Central memory CD4-positive, alpha-beta T cell (primary cell): ENCODE results near the gene GPR55.

Source experiments
- DNase-seq: peaks from one replicate; pipeline ENCODE4 v3.0.0; 2022

Gene GPR55

DNA sequence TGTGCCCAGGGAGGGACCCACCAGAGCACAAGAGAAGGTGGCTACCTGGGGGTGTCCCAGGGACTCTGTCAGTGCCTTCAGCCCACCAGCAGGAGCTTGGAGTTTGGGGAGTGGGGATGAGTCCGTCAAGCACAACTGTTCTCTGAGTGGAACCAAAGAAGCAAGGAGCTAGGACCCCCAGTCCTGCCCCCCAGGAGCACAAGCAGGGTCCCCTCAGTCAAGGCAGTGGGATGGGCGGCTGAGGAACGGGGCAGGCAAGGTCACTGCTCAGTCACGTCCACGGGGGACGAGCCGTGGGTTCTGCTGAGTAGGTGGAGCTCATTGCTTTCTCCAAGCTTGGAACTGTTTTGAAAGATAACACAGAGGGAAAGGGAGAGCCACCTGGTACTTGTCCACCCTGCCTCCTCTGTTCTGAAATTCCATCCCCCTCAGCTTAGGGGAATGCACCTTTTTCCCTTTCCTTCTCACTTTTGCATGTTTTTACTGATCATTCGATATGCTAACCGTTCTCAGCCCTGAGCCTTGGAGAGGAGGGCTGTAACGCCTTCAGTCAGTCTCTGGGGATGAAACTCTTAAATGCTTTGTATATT lies 46.3 kb downstream of the GPR55 start:
- no peak for DNase-seq

DNA sequence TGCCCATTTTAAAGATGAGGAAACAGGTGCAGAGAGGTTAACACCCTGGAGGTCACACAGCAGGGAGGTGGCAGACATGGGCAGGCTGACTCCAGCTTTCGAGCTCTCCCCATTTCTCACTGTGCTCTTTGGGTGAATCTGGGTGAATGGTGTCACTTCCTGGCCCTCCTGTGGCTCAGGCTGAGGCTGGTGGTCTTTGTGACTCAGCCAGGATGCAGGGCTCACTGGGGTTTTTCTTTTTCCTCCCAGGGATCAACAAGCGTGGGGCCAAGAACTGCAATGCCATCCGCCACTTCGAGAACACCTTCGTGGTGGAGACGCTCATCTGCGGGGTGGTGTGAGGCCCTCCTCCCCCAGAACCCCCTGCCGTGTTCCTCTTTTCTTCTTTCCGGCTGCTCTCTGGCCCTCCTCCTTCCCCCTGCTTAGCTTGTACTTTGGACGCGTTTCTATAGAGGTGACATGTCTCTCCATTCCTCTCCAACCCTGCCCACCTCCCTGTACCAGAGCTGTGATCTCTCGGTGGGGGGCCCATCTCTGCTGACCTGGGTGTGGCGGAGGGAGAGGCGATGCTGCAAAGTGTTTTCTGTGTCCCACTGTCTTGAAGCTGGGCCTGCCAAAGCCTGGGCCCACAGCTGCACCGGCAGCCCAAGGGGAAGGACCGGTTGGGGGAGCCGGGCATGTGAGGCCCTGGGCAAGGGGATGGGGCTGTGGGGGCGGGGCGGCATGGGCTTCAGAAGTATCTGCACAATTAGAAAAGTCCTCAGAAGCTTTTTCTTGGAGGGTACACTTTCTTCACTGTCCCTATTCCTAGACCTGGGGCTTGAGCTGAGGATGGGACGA lies 47.1 kb downstream of the GPR55 start:
- no peak for DNase-seq

DNA sequence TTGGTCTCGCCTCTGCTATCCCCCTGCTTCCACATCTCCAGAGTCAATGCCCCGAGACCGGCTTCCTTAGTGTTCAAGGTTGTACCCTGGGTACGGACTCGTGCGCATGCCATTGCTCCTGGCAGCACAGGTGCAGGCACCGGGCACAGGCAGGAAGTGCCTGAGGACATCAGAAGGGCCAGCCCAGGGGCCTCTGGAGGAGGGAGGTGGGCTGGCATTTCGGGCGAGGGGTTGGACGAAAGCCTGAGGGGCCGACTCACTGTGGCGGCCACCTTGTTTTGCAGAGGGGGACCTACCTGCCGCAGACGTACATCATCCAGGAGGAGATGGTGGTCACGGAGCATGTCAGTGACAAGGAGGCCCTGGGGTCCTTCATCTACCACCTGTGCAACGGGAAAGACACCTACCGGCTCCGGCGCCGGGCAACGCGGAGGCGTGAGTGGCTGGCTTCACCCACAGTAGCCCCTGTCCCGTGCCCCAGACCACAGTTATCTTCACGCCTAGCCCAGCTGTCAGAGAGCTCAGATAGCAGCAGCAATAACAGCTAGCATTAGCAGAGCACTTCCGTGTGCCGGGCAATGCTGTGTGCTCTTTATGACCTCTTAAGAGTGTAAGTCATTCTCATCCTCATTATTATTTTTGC lies 47.8 kb downstream of the GPR55 start:
- DNase-seq, result no peak

DNA sequence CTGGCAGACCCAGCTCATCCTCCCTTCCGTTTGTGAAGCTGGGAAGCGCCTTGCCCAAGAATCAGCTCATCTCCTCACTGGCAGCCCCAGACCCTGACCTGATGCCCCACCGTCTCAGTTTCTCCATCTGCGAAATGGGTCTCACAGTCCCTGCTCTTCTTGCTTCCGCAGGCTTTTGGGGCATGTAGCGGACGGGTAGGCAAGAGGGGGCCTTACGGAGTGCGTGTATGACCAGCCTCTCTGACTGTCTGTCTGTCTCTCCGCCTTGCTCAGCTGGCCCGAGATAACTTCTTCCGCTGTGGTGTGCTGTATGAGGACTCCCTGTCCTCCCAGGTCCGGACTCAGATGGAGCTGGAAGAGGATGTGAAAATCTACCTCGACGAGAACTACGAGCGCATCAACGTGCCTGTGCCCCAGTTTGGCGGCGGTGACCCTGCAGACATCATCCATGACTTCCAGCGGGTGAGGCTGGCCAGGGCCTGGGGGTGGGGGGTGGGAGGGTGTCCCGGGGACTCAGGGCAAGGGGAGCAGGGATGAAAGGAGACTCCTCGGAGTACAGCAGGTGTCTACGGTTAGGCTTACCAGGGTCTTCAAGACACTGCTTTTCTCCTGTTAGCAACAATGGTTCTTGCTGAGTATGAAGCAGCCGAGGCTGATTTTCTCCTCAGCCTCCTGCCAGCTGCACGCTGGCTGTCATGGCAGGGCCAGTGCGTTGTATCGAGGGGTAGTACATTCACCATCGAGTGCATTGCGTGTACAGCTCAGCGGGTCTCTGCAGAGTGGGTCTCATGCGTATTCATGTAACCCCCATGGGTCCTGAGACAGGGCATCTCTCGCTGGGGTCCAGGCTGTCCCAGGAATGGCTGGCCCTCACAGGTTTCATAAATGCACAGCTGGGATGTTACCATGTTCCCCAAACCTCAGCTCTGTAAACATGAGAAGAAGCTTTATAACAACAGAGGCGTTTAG lies 49.4 kb downstream of the GPR55 start:
- DNase-seq, result no peak

DNA sequence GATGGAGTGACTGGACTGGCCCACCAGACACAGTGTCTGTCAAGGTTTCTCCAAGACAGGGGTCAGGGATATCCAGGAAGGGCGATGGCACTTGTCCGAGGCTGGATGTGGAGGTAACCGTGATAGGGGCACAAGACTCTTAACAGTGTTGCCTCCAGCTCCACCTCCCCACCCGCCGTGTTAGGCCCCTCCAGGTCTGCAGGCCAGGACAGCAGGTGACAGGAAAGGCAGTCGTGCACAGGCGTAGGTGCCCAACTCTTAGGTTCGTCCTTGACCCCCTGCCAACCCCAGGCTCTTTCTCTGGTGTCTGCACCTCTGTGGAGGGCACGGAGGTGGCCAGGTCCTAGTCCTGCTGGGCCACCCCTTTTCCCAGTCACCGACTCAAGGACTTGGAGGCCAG lies 50.2 kb downstream of the GPR55 start:
- no peak for DNase-seq

DNA sequence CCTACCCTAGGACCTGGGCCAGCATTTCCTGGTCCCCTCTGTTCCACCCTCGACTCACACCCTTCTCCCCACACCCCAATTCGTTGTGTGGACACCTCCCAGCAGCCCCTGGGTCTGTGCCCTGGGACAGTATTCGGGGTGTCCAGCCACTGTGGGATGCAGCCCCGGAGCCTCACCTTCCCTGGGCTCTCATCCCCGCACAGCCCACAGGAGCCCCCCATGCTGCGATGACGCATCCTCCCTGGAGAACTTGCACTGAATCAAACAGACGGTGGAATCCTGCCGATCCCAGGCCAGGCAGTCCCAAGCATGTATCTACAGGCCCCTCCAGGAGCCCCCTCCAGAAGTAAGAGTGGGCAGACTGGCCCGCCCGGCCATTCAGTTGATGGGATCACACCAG lies 50.6 kb downstream of the GPR55 start:
- no peak for DNase-seq

DNA sequence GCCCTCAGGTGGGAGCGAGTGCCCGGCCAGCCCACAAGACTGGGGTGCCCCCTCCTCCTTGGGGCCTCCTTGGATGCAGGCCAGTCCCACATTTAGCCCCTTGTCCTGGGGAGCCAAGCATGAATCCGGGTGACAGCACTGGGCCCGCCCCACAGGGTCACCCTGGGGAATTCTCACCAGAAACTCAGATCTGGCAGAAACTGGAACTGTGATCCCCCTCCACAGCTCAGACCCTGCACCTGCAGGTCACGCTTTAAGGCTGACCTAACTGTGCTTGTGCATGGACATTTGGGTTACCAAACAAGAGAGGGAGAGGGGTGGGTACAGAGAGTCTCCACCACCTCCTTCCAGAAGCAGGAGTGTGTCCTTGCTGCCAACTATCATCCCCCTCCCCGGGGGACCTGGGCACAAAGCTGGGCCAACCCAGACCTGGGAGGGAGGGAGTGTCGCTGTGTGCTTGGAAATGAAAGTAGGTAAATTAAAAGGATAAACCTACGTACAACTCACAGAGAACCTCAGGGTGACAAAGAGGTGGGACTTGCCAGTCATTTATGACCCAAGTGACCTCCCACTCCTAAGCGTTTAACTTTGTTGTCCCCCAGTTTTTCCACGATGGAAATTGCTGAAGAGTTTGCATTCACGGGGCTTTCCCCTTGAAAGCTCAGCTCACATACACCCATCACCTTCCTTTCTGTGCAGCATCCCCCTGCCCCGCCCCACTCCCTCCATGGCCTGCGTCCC lies 51.2 kb downstream of the GPR55 start:
- no peak for DNase-seq

DNA sequence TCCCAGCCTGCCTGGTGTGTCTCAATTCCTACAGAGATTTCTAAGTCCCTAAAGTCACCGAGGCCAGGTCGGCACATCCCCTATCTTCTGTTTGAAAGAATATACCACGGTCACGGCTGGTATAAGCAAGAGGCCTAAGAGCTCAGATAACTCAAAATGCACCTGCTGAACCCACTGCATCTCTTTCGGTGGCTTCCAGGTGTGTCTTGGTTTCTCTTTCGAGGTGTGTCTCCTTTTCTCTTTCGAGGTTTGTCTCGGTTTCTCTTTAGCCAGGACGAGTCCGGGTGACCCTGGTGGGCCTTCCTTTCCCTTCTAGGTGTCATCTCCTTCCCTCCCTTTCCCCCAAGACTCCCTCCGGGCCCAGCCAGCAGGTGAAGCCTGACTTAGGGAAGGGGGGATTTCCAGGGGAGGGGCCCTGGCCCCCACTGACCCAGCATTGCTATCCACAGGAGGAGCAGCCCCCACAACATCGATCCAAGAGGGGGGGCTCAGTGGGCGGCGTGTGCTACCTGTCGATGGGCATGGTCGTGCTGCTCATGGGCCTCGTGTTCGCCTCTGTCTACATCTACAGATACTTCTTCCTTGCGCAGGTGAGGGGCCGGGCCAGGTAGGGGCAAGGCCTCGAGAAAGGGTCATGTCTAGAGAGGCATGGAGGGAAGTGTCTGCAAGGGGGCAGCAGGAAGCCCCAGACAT lies 51.9 kb downstream of the GPR55 start:
- no peak for DNase-seq

DNA sequence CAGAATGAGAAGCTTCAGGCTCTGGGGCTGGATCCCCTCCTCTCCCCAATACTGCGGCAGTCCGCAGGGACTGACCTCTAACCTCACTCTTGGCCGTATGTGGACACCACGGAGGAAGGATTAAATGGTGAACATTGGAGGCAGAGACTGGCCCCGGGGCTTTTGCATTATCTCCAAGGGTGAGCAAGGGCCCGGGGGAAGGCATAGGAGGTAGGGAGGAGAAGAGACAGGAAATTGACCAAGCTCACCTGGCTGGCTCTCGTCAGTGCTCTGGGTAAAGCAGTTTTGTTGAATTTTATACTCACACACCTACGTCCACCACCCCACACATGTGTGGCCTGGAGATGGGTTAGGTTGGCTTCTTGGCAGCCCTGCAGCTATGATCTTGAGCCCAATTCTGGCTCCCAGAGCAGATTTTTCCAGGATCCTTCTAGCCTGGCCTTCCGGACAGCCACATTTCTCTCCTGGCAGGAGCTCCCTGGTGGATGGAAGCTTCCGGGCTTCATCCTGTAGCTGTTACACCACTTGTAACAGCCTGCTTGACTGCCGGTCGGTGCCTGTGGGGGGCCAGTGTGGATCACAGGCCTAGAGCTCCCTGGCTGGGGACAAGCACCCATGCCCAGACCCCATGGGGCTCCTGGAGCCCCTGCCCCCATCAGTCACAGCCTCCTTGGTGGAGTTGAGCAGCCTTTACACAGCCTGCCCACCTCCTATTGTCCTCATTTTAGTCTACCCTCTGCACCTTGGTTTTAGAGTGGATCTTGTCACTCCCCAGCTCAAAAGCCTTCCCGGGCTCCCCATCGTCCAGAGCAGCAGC lies 52.7 kb downstream of the GPR55 start:
- no peak for DNase-seq

DNA sequence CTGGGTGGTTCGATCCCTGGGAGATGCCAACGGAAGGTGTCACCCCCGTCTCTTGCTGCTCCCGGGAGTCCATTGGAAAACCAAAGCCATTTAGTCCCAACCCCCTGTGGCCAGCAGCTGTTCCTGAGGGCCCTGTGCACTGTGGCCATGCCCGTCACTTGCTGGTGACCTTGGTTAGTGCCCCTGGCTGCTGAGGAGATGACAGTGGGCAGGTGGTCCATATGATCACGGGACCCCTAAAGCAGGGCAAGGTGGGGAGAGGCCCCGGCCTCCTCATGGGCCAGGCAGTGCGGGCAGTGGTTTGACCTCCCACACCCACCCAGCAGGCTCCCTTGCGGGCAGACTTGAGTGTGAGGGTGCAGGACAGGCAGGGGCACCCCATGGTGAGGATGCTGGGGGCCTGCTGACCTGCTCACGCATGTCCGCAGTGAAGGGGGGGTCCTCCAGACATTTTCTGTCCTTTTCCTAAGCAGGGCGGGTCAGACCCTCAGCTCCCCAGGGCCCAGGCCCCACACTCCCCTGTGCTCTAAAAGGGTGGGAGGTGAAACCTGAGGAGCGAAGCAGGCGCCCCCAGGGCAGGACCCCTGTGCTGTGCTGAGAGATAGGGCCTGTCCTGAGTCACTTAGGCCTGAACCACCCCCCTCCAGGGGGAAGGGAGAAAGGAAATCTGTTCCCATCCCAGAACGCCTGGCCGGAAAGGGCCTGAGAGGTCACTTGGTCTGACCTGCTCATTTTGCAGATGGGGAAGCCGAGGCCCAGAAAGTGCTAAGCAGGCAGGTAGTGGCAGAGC lies 53.5 kb downstream of the GPR55 start:
- DNase-seq, result no peak

DNA sequence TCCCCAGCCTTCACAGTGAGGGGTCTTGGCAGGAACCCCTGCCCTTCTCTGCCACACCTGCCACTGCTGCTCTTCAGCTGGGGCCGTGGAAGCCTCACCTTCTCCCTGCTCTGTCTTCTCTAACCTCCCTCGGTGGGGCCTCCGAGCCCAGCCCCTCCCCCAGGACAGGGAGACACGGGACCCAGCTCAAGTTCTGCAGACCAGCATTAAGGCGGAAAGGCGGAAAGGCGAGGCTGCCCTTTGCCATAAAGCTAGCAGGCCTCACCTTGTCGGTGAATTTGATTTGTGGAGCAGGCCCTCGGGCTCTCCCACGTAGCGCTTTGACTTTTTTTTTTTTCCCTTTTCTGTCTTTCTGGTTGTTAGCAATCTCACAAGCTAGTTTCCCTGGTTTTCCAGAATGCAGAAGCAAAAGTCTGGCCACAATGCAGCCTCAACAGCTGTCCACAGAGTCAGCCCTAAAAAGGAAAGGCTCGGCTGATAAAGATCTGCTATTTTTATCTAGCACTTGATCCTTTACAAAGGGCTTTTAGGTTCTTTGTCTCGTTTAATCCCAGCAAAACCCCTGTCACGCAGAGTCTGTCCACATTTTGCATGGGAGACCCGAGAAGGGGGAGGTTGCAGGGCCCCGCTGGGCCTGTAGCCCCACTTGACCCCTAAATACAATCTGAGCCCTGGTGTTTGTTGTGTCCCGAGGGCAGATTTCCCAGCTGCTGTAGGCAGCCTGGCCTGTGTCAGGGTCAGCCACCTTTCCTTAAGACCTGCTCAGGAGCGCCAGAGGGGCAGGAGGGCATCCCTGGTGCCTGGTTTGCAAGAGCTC lies 54.3 kb downstream of the GPR55 start:
- no peak for DNase-seq

DNA sequence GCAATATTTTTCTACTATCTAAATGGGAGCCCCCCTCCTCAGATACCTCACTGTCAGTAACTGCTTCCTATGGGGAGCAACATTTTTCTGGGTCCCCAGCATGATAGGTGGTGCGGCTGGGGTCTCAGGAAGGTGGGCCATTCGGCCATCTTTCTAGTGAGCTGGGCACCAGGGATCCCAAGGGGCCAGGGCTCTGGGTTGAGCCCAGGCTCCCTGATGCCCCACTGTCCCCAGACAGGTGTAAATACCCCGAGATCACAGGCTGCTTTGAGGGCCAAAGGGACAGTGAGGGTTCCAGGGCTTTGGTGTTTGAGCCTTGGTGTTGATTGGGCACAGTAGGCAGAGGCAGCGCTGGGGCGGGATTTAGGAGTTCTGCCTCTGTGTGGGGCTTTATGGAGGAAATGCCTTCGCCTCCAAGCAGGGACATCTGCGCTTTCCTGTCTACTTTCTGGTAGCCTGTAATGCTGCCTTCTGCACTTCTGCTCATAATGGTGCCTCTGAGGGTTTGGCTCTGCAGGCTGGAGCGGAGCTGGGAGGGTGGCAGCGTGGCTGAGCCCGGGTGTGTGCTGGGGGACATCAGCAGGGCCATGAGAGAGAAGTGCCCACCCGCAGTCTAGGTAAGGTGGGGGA lies 55.0 kb downstream of the GPR55 start:
- no peak for DNase-seq

DNA sequence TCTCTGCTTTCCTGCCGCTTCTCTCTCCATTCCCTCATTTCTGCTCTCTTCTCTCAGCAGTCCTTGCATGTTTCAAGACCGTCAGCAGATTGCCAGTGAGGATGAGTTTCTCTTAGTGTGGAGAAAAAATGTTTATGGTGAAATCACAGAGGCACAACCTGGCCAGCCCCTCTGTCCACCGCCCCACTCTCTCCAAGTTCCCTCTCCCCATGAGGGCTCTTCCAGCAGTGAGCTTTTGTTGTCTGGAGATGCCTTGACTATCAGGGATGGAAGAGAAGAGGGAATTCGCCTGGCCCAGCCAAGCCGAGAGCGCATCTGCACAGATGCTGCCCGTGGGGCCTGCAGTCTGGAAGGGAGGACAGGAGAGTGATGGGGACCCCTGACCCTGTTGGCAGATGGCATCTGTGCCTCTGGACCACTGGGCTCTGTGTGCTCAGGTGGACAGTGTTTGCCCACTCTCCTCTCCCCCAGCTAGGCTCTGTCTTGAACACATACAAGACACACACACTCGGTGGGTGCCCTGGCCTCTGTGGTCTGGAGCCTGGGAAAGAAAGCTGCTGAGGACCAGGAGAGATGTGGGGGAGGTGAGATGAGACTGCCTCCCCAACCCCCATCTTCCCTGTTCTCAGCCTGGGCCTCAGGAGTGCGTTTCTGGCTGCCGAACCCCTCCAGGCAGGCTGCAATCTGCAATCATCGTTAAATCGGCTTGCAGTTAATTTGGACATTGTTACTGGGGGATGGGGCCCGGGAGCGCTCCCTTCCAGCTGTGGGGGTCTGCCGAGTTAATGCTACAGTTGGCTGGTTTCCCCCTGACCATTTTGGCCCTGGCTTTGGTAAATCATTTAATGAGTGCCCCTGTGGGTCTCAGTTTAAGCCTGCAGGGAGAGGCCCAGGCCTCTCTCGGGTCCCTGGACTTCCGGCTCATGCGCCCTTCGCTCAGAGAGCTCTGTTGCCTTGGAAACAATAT lies 55.8 kb downstream of the GPR55 start:
- DNase-seq, result no peak

DNA sequence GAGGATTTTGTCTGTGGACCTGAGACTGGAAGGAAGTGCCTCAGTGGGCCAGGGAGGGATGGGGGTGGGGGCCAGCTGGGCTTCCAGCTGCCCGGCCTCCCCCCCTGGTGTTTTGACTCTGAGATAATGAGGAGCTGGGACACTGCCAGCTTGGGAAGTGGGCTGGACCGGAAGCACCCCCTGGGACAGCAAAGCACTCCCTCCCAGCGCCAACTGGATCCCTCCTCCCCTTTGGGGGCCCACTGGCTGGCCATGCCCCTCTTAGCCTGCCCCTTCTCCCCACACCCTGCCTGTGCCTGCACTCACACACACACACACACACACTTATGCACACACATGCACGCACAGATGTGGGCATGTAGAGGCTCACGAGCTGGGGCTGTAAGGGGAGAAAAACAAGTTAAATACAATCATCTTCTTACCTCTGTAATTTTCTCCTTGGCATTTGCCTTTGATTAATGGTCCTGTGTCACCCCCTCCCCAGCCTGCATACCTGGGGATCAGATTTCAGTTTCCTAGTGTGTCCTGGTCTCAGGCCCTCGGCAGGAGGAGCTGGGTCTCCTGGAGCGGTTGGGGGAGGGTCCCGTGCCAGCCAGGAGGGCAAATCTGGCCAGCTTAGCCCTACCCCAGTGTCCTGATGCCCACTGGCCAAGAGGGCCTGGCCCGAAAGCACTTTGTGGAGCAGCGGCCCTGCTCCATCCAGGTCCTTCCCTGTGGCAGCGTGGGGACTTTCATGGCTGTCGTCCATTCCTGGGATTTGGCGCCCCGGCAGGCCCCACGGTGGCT lies 56.7 kb downstream of the GPR55 start:
- DNase-seq, result no peak

DNA sequence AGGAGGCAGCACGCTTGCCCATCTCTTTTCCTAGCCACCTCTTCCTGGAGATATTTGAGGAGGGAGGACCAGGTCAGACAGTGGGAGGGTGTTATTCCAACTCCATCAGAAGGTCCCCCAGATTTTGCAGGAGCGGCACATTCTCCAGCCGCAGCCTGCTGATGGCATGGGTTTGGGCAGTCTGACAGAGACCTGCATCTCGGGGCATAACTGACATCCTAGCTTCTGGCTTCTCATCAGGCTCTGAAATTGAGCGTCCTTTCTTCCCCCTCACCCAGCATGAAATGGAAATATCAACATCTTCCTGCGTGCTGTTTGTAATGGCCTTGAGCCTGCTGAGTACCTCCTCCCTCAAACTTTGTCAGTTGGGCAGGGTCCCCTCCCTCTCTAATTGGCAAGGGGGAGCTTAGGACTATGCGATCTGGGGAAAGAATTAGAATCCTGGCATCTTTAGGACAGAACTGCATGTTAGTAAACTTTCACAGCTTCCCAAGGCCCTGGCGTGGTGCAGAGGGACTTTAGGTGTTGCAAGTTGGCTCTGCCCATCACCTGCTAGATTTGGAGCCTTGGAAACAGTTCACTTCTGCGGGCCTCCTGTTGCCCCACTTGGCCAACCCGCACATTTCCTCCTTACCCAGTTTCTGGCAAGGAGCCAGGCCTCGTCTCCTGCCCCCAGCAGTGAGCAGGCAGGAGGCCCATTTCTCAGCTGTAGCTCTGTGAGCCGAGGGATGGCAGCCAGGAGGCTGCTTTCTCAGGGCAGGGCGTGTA lies 58.1 kb downstream of the GPR55 start:
- peak; percentile 70 for DNase-seq
